Suprapubic skin (tissue), 3 donors: ENCODE measurements around the gene ABLIM3.

Experiments
- CTCF ChIP-seq, 2 donors: fragments of 200-600 bp in 1 of 2; fragments of 450-650 bp in 1 of 2; sonication (generic) in 1 of 2; IDR thresholded peaks; one replicate each; pipeline ENCODE4 v1.5.1; 2016 to 2019; ENCODE audit warnings: antibody characterized with exemption in 2 of 2, mild to moderate bottlenecking in 1 of 2, moderate library complexity in 1 of 2
- EP300 ChIP-seq: sonication (generic); formaldehyde crosslinking; IDR thresholded peaks from one replicate; pipeline ENCODE4 v1.6.1; 2017; ENCODE audit warnings: antibody characterized with exemption

- TF ChIP-seq CTCF (IDR thresholded peaks at IDR 0.05), result no peak
- TF ChIP-seq EP300, result no peak
These were observed 56.9 kb downstream of the ABLIM3 start for GRCh38 chr5:149198148-149198547.
